ENCODE measurements around the gene ATOX1. TPM values are rescaled to one million over a fixed set of nuclear protein-coding genes. Genes with fewer than 3 reads are reported as not detected.

The ATOX1 gene, protein sequence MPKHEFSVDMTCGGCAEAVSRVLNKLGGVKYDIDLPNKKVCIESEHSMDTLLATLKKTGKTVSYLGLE
- polyA plus RNA-seq, result 348 and 419 TPM in 2 replicates

DNA sequence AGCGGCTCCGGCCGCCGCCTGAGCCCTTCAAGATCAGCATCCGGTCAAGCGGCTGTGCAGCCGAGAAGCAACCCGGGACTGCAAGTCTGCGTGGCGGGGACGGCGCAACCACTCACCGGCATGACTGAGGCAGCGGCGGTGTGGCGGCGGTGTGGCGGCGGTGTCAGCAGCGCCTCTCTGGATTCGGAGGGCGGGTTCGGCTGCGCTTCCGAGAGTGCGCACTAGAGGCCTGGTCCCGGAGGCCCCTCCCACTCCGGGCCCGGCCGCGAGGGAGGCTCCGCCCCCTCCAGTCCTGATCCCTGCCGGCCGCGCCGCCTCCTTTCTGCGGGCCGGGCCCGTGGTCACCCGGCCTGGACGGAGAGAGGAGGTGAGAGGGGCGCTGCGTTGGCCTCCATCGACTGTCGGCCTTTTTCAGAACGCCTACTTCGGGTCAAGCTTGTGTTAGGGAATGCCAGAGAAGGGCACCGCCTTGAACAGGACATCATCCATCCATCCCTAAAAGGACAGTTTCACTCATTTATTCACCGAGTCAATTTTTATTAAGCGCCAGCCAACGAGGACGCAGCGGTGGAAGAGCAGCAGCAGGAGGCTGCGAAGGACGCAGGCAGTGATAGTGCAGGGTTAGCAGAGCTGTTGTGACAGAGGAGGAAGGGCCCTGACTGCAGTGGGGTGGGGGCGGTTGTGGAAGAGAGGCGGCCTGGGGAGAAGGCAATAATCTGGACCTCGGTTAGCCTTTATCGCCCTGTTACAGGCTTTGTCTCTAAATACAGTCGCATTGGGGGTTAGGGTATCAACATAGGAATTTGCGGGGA is at the start of gene ATOX1:
TSS of gene ATOX1 (minus strand) at position 202 of the 812 bp plus-strand sequence. CDS start at position 122, 80 bp downstream.

DNA sequence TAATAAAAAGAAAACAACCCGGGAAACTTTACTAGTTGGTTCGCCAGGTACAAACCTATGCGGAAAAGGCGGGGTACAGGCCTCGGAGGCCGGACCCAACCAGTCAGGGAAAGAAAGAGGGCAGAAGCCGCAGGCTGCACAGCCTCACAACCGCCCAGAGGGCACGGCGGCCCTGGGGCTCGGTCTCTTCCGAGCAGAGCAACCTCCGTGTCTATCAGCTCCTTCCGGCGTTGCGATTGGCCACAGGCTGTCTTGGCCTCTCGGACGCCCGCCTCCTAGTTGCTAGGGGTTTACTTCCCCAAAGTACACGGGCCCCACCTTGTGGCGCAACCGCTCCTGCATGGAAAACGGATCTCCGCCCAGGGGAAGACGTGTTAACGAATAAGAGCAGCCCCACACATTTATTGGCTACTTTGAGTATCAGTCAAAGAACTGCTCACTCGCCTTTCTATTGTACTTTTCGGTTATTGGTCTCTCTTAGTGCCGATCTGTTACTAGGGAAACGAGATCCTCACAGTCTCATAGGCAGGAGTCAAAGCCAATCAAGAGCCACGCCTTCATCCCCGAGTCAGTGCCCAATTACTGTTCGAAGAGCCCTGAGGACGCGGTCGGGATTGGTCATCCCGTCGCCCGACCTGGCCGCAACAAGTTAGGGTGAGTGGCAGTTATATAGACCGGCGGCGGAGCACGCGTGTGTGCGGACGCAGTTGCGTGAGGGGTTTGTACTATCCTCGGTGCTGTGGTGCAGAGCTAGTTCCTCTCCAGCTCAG is 13.0 kb upstream of the ATOX1 start, which contains the start of gene G3BP1:
TSS of gene G3BP1 (plus strand) at position 696 of the 770 bp plus-strand sequence. CDS start 14,667 bp downstream, outside the sequence.

Other genes with a start within 250 kb of the ATOX1 start
- gene FAT2, start 167.3 kb downstream of the ATOX1 start, polyA plus RNA-seq, result 0.52 and 0.83 TPM in 2 replicates
- gene SPARC, start 71.7 kb downstream of the ATOX1 start, polyA plus RNA-seq, result 35.7 and 37.1 TPM in 2 replicates
- gene G3BP1, start 13.3 kb upstream of the ATOX1 start, polyA plus RNA-seq, result 31.8 and 40.6 TPM in 2 replicates
- 0.35 TPM in 1 of 2 replicates, not detected in the other for gene GLRA1, start 166.2 kb upstream of the ATOX1 start, polyA plus RNA-seq

Data from Purkinje cell (primary cell).